ENCODE measurements around the gene CLEC10A. TPM values are rescaled to one million over a fixed set of nuclear protein-coding genes. Genes with fewer than 3 reads are reported as not detected.

The CLEC10A gene
- total RNA-seq, 1 experiment from 2014 or later = not detected

GRCh38 chr17:7039832-7040231 lies 40.2 kb downstream of the CLEC10A start:
- H3K27ac ChIP-seq = no peak overlapping the region
- no peak for TF ChIP-seq CTCF (conservative IDR thresholded peaks at IDR 0.05)
- TF ChIP-seq EZH2 (IDR thresholded peaks at IDR 0.05; ENCODE audit: low read depth) = no peak
- H4K20me1 ChIP-seq (ENCODE audit: insufficient read depth) = no peaks in the 10 kb centered on the region; the same call in 1 of the 2 replicates
- intact Hi-C loops (cut with micrococcal nuclease; ENCODE audit: unreplicated experiment) = loop anchor here (10.0 kb wide), 1 partner anchor 545 kb away; the partner anchor contains the start of gene MPDU1
- H3F3A ChIP-seq (ENCODE audit: insufficient read depth, low read depth) = peaks cover 44% of the 10 kb centered on the region
- H3K9me2 ChIP-seq (ENCODE audit: insufficient read depth) = no peaks in the 10 kb centered on the region
- H3K79me2 ChIP-seq (ENCODE audit: low read depth) = peaks cover 22% of the 10 kb centered on the region
- POLR2A ChIA-PET (ENCODE audit: unreplicated experiment) = no interaction called here
- 0 out of 2 replicates have a peak, but pooled peaks cover 4% of the 10 kb centered on the region for H3K36me3 ChIP-seq (ENCODE audit: low read depth)
- H3K4me1 ChIP-seq (replicated peaks; ENCODE audit: insufficient read depth) = peaks cover 22% of the 10 kb centered on the region
- no peak overlapping the region for H3K4me3 ChIP-seq
- H3K9me3 ChIP-seq (ENCODE audit: insufficient read depth, low read depth) = no peaks in the 10 kb centered on the region
- DNase-seq = no peak
- no peak overlapping the region for H2AFZ ChIP-seq
- H3K27me3 ChIP-seq (ENCODE audit: insufficient read depth, low read depth) = no peaks in the 10 kb centered on the region
- CTCF ChIA-PET = no interaction called here
- no peak overlapping the region for H3K4me2 ChIP-seq
- no TSS peak for BruUV-seq (replicated peaks)

- Histone ChIP-seq H3K4me2 (peak overlapping the region; percentile 81), H4K20me1 (ENCODE audit: insufficient read depth) (no peaks in the 10 kb centered on the region; the same call in 1 of the 2 replicates), H3K27ac (no peak overlapping the region), H3F3A (ENCODE audit: insufficient read depth, low read depth) (peaks cover 42% of the 10 kb centered on the region), H3K4me3 (peak overlapping the region; percentile 76; the same call in 1 of the 2 replicates), H3K79me2 (ENCODE audit: low read depth) (peaks cover 23% of the 10 kb centered on the region), H3K9me2 (ENCODE audit: insufficient read depth) (no peaks in the 10 kb centered on the region), H3K4me1 (replicated peaks; ENCODE audit: insufficient read depth) (peaks cover 20% of the 10 kb centered on the region), H2AFZ (no peak overlapping the region), H3K36me3 (ENCODE audit: low read depth) (0 out of 2 replicates have a peak, but pooled peaks cover 4% of the 10 kb centered on the region), H3K9me3 (ENCODE audit: insufficient read depth, low read depth) (no peaks in the 10 kb centered on the region), H3K27me3 (ENCODE audit: insufficient read depth, low read depth) (no peaks in the 10 kb centered on the region)
- ChIA-PET POLR2A (ENCODE audit: unreplicated experiment) (no interaction called here), CTCF (no interaction called here)
- intact Hi-C loops (cut with micrococcal nuclease; ENCODE audit: unreplicated experiment) = no loop called here
- DNase-seq = no peak
- TF ChIP-seq CTCF (conservative IDR thresholded peaks at IDR 0.05) (no peak), EZH2 (IDR thresholded peaks at IDR 0.05; ENCODE audit: low read depth) (no peak)
- BruUV-seq (replicated peaks) = no TSS peak
These were observed 41.8 kb downstream of the CLEC10A start for GRCh38 chr17:7038025-7038862.

GRCh38 chr17:7035591-7036368 lies 44.3 kb downstream of the CLEC10A start, which contains the start of gene SLC16A13:
Gene SLC16A13 (plus strand): TSS chr17:7036015. CDS start chr17:7036383, 368 bp downstream.
- Histone ChIP-seq H3K27ac (peak within 1 kb of the TSS; percentile 71), H3K4me2 (peak within 1 kb of the TSS; percentile 81), H3K79me2 (ENCODE audit: low read depth) (peaks cover 23% of the 10 kb centered on the region), H3K36me3 (ENCODE audit: low read depth) (0 out of 2 replicates have a peak, but pooled peaks cover 4% of the 10 kb centered on the region), H3K4me1 (replicated peaks; ENCODE audit: insufficient read depth) (peaks cover 20% of the 10 kb centered on the region), H3K9me2 (ENCODE audit: insufficient read depth) (no peaks in the 10 kb centered on the region), H3K4me3 (peak within 1 kb of the TSS; percentile 76), H2AFZ (peak within 1 kb of the TSS; percentile 89), H4K20me1 (ENCODE audit: insufficient read depth) (no peaks in the 10 kb centered on the region; the same call in 1 of the 2 replicates), H3F3A (ENCODE audit: insufficient read depth, low read depth) (peaks cover 34% of the 10 kb centered on the region), H3K27me3 (ENCODE audit: insufficient read depth, low read depth) (no peaks in the 10 kb centered on the region), H3K9me3 (ENCODE audit: insufficient read depth, low read depth) (no peaks in the 10 kb centered on the region)
- CTCF ChIA-PET = interaction anchor here (0.6 to 2.2 kb wide), 3 partner anchors 10 to 321 kb away, joined by 3 to 10 read pairs (median 3); no protein-coding TSS in a partner anchor
- intact Hi-C loops (cut with micrococcal nuclease; ENCODE audit: unreplicated experiment) = loop anchor here (2.0 kb wide), 1 partner anchor 21 kb away; a partner anchor contains a TSS
- POLR2A ChIA-PET (ENCODE audit: unreplicated experiment) = interaction anchor here (0.5 to 1.2 kb wide), 9 partner anchors 10 to 1205 kb away, joined by 3 to 18 read pairs (median 5); no protein-coding TSS in a partner anchor
- BruUV-seq (replicated peaks) = no TSS peak
- no peak for TF ChIP-seq CTCF (conservative IDR thresholded peaks at IDR 0.05)
- TF ChIP-seq EZH2 (IDR thresholded peaks at IDR 0.05; ENCODE audit: low read depth) = no peak
- peak; percentile 93 to 99 for DNase-seq
